AG08395 (cell line): Measurements from ENCODE around the gene IFNAR1.
"Not testable (repeated sequence)": the region's sequence is repeated elsewhere in the genome, so short reads cannot be mapped to it uniquely, and the experiment has no call there.

Source experiments
- DNase-seq: peaks from one replicate; pipeline ENCODE4 v3.0.0; 2012; ENCODE audit warnings: mixed read lengths, low spot score

Gene IFNAR1

DNA sequence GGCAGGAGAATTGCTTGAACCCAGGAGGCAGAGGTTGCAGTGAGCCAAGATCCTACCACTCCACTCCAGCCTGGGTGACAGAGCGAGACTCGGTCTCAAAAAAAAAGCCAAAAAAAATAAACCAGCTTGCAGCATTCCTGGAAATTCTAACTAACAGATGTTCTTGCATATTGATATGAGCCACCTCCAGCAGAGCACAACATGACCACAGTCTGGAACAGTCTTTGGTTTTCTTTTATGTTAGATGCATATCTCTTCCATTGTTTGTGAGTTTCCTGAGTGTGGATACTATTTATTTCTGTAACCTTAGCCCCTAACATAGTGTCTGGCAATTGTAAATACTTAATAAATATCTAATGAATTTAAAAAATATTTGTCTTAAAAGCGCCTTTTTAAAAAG lies 23.9 kb downstream of the IFNAR1 start:
- DNase-seq, result no peak

GRCh38 chr21:33350676-33351075 lies 25.9 kb downstream of the IFNAR1 start:
- no peak for DNase-seq

GRCh38 chr21:33355355-33355754 lies 30.6 kb downstream of the IFNAR1 start:
- DNase-seq, result no peak

- DNase-seq, result no peak
These were observed 31.2 kb downstream of the IFNAR1 start for GRCh38 chr21:33355996-33356395.

DNA sequence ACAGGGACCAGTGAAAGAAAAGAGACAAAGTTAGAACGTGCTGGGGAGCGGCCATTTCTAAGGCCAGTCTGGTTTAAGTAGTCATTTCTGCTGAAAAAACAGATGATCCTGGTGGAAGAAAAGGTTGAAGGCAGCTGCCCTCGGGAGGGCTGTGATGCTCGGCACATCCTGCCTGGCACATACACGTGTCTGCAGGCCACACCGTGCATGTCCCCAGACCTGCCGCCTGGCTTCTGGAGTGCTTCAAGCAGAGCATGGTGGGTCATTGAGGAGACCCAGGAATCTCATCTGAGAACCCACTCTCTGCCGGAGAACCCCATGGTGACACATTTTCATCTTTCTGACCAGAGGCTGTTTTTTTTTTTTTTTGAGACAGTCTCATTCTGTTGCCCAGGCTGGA lies 32.4 kb downstream of the IFNAR1 start:
- DNase-seq, result no peak

DNA sequence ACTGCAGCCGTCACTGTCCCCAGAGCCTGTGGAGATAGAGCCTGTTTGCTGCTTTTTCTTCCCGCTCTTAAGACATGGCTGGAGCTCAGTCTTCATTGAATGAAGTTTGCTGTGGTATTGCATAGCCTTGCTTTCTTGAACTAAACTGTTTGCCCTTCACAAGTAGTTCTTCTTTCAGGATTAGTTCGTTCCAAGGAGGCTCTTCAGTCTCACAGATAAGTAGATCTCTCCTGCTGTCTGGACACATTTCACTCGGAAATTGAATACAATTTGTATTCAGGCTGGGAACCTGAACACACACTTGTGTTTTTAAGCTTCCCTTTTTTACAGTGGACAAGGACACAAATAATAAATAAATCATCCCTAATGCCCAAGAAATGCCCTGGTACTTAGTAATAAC lies 34.7 kb downstream of the IFNAR1 start:
- DNase-seq, result no peak

DNA sequence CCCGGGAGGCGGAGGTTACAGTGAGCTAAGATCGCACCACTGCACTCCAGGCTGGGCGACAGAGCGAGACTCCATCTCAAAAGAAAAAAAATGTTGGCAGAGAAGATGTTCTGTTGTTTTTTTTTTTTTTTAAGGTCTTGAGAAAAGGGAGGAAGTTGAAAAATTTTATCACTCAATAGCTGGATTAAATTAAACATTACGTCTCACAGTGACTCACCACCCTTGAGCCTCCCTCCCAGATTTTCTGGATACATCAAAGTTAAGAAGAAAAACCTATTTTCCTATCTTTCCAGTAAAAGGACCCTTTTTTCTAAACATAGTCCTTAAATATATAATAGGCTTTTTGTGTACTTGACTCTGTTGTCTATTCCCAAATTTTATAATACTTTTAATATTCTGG lies 35.5 kb downstream of the IFNAR1 start:
- DNase-seq, result peak; percentile 55

- peak; percentile 77 for DNase-seq
These were observed 36.3 kb downstream of the IFNAR1 start for GRCh38 chr21:33360881-33361602.

DNA sequence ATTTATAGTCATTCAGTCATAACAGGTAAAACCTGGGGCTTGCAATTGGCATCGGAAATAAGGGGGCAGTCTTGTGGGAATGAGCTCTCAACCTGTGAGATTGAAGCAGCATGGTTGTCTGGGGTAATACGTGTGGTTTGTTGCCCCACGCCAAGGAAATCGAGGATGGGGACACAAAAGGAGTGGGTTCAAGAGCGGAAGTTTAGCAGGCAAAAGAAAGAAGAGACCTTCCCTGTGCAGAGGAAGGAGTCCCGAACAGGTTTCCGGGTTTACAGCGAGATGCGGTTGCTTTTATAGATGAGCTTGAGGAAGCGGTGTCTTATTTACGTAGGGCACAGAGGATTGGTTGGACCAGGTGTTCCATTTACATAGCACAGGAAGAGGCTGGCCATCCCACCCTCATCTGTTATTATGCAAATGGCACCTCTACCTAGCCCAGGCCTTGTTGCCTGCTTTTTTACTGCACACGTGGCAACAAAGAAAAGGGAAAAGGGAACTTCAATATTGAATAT lies 37.3 kb downstream of the IFNAR1 start:
- no peak for DNase-seq

GRCh38 chr21:33363911-33364609 lies 39.3 kb downstream of the IFNAR1 start:
- DNase-seq, result not testable (repeated sequence)

DNA sequence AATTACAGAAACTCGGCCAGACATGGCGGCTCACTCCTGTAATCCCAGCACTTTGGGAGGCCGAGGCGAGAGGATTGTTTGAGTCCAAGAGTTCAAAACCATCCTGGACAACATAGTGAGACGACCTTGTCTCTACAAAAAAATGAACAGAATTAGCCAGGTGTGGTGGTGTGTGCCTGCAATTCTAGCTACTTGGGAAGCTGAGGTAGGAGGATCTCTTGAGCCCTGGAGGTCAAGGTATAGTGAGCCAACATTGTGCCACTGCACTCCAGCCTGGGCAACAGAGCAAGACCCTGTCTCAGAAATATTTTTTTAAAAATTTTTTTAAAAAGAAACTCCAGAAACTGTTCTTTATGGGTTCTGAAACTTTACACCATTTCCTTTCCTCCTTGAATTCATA lies 40.1 kb downstream of the IFNAR1 start:
- no peak for DNase-seq

DNA sequence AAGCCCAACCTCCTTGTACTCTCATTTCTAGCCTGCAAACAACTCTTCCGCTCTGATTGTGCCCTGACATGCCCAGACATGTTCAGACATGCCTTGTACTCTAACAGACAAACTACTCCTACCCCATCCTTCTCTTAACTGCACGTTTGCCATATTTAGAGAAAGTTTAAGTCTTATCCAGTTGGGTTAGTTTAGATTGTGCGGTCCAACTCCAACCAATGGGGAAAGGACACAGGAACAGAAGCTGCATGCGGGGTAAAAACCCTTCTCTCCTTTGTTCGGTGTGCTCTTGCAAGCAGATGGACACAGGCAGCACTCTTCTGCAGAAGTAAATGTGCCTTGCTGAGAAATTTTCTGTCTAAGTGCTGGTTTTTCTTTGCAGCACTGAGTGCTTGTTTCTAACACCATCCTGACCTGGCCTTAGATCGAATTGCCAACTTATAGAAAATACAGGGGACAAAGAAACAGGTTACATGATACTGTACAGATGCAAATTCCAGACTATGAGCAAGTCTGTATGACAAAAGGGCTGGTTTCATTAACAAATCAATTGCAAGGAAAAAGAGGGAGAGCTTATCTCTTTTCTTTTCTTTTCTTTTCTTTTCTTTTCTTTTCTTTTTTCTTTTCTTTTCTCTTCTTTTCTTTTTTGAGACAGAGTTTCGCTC lies 42.7 kb downstream of the IFNAR1 start:
- DNase-seq, result no peak

DNA sequence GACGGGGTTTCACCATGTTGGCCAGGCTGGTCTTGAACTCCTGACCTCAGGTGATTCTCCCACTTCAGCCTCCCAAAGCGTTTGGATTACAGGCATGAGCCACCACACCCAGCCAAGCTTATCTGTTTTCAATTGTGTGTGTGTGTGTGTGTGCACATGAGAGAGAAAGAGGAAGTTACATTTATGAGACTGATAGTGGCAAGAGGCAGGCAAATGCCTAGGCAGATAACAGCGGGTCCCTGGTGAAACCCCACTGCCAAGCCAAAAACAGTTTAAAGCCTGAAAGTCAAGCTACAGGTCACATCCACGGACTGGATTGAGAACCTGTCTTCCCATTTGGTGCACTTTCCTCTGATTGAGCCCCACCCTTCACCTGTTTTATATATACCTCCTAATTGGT lies 43.4 kb downstream of the IFNAR1 start:
- DNase-seq, result no peak

DNA sequence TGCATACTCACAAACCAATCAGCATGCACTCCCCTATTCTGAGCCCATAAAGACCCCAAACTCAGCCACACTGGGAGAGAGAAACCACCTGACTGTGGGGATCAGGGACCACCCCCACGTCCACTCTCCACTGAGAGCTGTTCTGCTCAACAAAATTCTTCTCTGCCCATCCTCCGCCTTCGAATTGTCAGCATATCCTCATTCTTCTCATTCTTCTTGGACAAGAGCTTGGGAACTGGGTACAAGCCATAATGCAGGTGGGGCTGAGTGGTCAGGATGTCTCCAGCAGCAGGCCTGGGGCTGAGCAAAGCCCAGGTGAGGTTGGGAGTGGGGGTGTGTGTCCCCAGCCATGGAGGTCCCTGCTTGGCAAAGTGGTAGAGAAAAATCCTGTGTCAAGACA lies 43.8 kb downstream of the IFNAR1 start:
- no peak for DNase-seq

GRCh38 chr21:33369586-33369985 lies 44.8 kb downstream of the IFNAR1 start:
- no peak for DNase-seq

- no peak for DNase-seq
These were observed 45.5 kb downstream of the IFNAR1 start for GRCh38 chr21:33370305-33370704.

DNA sequence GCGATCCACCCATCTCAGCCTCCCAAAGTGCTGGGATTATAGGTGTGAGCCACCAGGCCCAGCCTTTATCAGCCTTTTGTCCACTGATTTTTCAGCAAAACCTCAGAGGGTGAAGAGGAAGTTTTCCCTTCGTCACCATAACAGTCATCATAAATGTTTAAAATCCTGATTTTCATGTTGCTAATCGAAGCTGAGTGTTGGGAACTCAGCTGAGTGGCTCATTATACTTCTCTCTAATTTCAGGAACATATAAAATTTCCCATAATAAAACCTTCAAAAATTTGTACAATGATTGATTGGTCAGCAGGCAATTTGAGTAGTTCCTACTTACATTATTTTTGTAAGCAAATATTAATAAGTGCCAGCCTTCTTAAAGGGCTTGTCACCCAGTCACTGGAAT lies 46.6 kb downstream of the IFNAR1 start:
- DNase-seq, result no peak

DNA sequence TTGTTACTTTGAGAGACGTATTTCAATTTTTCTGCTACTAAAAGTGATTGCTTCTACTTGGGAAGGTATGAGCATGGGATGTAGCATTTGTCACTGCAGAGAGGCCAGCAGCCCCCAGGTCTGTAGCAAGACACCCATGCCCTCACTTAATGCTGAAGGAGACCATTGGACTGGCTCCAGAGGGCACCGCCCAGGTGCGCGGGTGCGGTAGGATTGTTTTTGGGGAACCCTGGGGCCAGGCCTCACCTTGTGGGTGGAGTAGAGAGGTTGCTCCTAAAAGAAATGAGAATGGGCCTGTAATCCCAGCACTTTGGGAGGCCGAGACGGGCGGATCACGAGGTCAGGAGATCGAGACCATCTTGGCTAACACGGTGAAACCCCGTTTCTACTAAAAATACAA lies 47.8 kb downstream of the IFNAR1 start:
- no peak for DNase-seq

DNA sequence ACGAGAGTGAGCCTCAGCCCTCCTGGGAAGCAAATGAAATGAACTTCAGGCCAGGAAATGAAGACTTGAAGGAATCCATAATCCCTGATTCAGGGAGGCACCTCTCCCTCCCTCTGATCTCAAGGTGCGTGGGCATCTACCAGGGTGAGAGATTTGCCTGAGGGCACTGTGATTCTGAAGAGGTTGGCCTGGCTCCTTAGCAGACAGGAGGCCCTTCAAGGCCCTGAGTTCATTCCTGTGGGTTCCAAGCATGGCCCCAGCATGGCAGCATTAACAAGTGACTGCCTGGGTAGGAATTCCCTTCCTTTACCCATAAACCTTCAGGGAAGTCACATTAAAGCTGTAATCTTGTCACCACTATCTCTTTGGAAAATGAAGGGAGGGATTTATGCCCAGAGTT lies 48.7 kb downstream of the IFNAR1 start:
- DNase-seq, result peak; percentile 33

DNA sequence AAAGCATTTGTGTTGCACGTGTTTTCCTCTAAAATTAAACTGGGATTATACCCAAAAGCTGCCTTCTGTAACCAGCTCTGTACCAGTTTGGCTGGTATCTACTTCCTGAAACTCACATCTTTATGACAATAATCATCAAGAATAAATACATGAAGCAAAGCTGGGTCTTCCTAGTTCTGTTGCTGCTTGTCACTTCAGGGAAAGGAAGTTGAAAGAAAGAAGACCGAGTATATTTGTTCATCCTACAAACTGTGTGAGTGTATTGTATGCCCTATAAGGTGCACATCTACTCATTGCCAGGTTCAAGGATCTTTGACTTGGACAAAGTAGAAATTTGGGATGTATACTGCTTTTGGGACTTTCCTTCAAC lies 49.3 kb downstream of the IFNAR1 start:
- no peak for DNase-seq

DNA sequence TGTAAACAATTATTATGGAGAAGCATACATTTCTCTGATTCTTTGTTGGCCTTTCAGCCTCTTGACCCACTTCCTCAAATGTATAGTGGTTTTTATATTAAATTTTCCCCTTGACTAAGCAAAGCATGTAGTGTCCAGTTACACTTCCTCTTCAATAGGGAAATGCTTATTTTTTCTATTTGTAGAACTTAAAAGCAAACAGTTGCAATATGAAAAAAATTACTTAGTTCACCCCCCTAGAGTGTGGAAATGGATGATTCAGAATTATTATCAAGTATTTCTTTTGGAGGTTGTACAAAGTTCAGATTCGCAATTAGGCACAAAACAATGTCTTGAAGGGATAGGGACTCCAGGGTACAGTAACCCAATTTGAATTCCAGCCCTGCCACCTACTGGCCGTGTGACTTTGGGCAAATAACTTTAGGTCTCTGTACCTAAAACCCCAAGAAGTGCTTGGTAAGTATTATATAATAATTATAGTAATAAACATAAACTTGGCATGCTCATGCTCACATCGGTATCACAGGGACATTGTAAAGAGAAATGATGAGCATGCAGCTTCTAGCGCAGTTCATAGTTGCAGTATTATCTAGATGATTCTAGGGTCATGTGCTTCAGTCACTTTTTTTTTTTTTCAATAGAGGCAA lies 49.8 kb downstream of the IFNAR1 start:
- DNase-seq, result peak; percentile 27

DNA sequence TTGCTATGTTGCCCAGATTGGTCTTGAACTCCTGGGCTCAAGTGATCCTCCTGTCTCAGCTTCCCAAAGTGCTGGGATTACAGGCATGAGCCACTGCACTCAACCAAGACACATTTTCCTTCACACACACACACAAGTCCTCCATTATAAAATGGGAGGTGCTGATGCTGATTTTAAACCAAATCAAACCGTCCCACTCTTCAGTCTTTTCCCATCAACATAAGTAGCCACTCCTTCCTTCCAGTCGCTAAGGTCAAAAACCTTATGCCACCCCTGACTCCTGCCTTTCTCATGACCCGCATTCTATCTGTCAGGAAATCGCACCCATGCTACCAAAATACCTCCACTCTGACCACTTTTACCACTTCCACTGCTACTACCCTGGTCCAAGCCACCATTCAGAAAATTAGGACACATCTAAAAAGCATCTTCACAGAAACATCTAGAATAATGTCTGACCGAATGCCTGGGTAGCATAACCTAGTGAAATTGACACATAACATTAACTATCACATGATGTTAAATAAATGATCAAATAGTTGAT lies 50.4 kb downstream of the IFNAR1 start:
- no peak for DNase-seq
